Sigmoid colon (tissue), 7 donors: ENCODE measurements around the gene IFI44. TPM values are rescaled to one million over a fixed set of nuclear protein-coding genes. Genes with fewer than 3 reads are reported as not detected.

Experiments
- DNase-seq: peaks from one replicate; pipeline ENCODE4 v3.0.0-alpha.2; 2019
- H3K27ac ChIP-seq, 4 donors: fragments of 200-600 bp; sonication (generic); one replicate each; pipeline ENCODE4 v1.5.1; 2016 to 2019; ENCODE audit warnings: mild to moderate bottlenecking in 1 of 4
- H3K27me3 ChIP-seq, 3 donors: fragments of 200-600 bp; sonication (generic); one replicate each; pipeline ENCODE4 v1.5.1; 2019; ENCODE audit warnings: mild to moderate bottlenecking in 1 of 3
- H3K36me3 ChIP-seq, 4 donors: fragments of 200-600 bp; sonication (generic); one replicate each; pipeline ENCODE4 v1.5.1; 2016 to 2019
- H3K4me1 ChIP-seq, 4 donors: fragments of 200-600 bp; sonication (generic); one replicate each; pipeline ENCODE4 v1.5.1; 2017 to 2019
- H3K4me3 ChIP-seq, 4 donors: fragments of 200-600 bp; sonication (generic); one replicate each; pipeline ENCODE4 v1.5.1; 2017 to 2019; ENCODE audit warnings: mild to moderate bottlenecking in 2 of 4, moderate library complexity in 1 of 4
- H3K9me3 ChIP-seq, 4 donors: fragments of 200-600 bp in 3 of 4; sonication (generic) in 3 of 4; one replicate each; pipeline versions ENCODE4 v1.5.1 to v1.6.1; 2013 to 2019
- EP300 ChIP-seq, 4 donors: sonication (generic); formaldehyde crosslinking; IDR thresholded peaks; one replicate each; pipeline ENCODE4 v1.6.1; 2017; ENCODE audit warnings: antibody characterized with exemption in 4 of 4
- POLR2A ChIP-seq, 2 donors: fragments of 450-650 bp; IDR thresholded peaks; one replicate each; pipeline ENCODE4 v1.6.1; 2016; ENCODE audit warnings: antibody characterized with exemption in 2 of 2, mild to moderate bottlenecking in 2 of 2, moderate library complexity in 2 of 2
- POLR2AphosphoS5 ChIP-seq, 4 donors: sonication (generic); formaldehyde crosslinking; IDR thresholded peaks; one replicate each; pipeline ENCODE4 v1.6.1; 2017; ENCODE audit warnings: antibody characterized with exemption in 4 of 4
- WGBS, 2 donors: extraction: QIAGEN DNeasy Blood & Tissue Kit; methylation state at CpG; one replicate each; pipeline ENCODE4 v1.1.7; 2013; 5-methylcytosine and 5-hydroxymethylcytosine counted together
- intact Hi-C: fragments of 100-400 bp; cut with DNase I; formaldehyde crosslinking; loops from one replicate; pipeline ENCODE4 v1.15.1; 2023
- polyA plus RNA-seq, 3 donors: library from polyadenylated mRNA; stranded (reverse); fragments of 200-250 nt; gene quantifications; one replicate each; pipeline ENCODE4 v1.2.3, GENCODE V29; 2013
- total RNA-seq, 4 donors: library from RNA; depleted of rRNA; stranded (reverse); fragments of >200 nt; gene quantifications; one replicate each; pipeline ENCODE4 v1.1.0, GENCODE V29; 2016
- TF ChIP-seq, protein P1 (sequence below), 4 experiments: fragments of 450-650 bp in 3 of 4; fragments of 200-600 bp in 1 of 4; IDR thresholded peaks; one replicate each; pipeline ENCODE4 v1.5.1; 2016 to 2019; ENCODE audit warnings: antibody characterized with exemption in 4 of 4, mild to moderate bottlenecking in 3 of 4, moderate library complexity in 2 of 4
- donor health status: healthy with polysubstance abuse.
- donor health status: Bipolar disorder and iron deficiency.
- donor health status: healthy.

IFI44 gene
- total and polyA plus RNA-seq, 7 donors, result 3.9 to 29.5 (median 17.5) TPM

DNA sequence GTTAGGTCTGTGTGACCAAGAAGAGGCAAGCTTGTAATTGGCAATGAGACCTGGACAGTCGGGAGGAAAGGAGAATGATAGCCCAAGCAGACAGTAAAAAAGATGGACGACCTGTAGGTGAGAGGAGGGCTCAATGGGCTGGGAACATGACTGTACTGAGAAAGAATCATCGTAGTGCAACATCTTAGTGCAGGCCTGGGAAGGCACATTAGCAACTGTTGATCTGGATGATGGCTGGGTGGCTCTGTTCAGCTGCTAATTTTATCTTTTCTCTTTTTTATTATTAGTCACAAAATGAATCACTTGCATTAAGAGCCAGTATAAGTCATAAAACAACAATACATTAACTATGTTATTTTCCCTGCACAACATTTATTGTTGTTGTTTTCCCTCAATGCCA lies 32.9 kb downstream of the IFI44 start:
- 53 to 62% methylated on average over 3 of the region's 3 CpGs for WGBS, 2 donors
- intact Hi-C loops, result no loop called here
- Histone ChIP-seq H3K9me3 (no peaks in the 10 kb centered on the region), H3K27me3 (no peaks in the 10 kb centered on the region), H3K4me3 (no peak overlapping the region), H3K36me3 (no peaks in the 10 kb centered on the region), H3K27ac (no peak overlapping the region), H3K4me1 (no peaks in the 10 kb centered on the region)
- no peak for DNase-seq
- TF ChIP-seq EP300 (IDR thresholded peaks at IDR 0.05), result no peak

DNA sequence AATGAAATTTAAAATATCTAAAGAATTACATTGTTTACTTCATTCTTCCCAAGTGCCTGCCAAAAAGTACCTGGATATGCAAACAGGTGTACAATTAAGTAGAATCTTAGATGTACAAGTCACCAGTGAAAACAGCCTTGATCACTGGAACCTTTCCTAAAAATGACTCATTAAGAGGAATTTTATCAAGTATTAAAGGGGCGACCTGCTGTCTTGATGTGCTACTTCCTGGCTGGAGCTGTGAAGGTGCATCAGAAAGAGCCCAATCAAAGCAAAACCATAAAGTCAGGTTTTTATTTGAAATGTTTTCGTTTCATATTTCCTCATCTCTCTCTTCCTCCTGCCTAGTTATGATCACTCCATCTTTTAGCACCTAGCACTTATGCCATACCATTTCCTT lies 33.4 kb downstream of the IFI44 start:
- H3K4me3 ChIP-seq, result no peak overlapping the region
- no peaks in the 10 kb centered on the region for H3K27me3 ChIP-seq
- no peak overlapping the region for H3K27ac ChIP-seq
- WGBS, 2 donors, result 32 to 59% methylated on average over 2 of the region's 2 CpGs
- H3K4me1 ChIP-seq, result no peaks in the 10 kb centered on the region
- DNase-seq, result no peak
- intact Hi-C loops, result no loop called here
- TF ChIP-seq EP300 (IDR thresholded peaks at IDR 0.05) (no peak), POLR2AphosphoS5 (IDR thresholded peaks at IDR 0.05) (no peak), POLR2A (IDR thresholded peaks at IDR 0.05) (no peak)
- TF ChIP-seq, protein P1, sequence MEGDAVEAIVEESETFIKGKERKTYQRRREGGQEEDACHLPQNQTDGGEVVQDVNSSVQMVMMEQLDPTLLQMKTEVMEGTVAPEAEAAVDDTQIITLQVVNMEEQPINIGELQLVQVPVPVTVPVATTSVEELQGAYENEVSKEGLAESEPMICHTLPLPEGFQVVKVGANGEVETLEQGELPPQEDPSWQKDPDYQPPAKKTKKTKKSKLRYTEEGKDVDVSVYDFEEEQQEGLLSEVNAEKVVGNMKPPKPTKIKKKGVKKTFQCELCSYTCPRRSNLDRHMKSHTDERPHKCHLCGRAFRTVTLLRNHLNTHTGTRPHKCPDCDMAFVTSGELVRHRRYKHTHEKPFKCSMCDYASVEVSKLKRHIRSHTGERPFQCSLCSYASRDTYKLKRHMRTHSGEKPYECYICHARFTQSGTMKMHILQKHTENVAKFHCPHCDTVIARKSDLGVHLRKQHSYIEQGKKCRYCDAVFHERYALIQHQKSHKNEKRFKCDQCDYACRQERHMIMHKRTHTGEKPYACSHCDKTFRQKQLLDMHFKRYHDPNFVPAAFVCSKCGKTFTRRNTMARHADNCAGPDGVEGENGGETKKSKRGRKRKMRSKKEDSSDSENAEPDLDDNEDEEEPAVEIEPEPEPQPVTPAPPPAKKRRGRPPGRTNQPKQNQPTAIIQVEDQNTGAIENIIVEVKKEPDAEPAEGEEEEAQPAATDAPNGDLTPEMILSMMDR (IDR thresholded peaks at IDR 0.05), result no peak
- H3K36me3 ChIP-seq, result no peaks in the 10 kb centered on the region
- H3K9me3 ChIP-seq, result no peaks in the 10 kb centered on the region

DNA sequence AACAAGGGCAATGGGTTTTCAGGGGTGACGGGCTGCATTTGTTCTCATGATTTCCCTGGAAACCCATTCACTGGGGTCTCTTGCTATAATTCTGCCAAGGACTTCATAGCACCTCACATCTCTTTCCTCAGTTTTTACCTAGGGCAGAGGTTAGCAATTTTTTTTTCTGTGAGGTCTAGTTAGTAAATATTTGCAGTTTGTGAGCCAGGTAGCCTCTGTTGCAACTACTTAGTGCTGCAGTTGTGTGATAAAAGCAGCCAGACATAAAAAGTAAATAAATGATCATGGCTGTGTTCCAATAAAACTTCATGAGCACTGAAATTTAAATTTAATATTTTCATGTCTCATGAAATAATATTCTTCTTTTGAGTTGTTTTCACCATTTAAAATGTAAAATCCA lies 37.7 kb downstream of the IFI44 start:
- H3K4me1 ChIP-seq, result no peaks in the 10 kb centered on the region
- intact Hi-C loops, result no loop called here
- TF ChIP-seq, protein P1 (IDR thresholded peaks at IDR 0.05), result no peak
- no peak for TF ChIP-seq POLR2AphosphoS5 (IDR thresholded peaks at IDR 0.05)
- no peak for TF ChIP-seq EP300 (IDR thresholded peaks at IDR 0.05)
- no peak for TF ChIP-seq POLR2A (IDR thresholded peaks at IDR 0.05)
- no peaks in the 10 kb centered on the region for H3K36me3 ChIP-seq
- DNase-seq, result no peak
- no peaks in the 10 kb centered on the region for H3K27me3 ChIP-seq
- no peak overlapping the region for H3K27ac ChIP-seq
- 92 to 96% methylated on average over 1 of the region's 1 CpG for WGBS, 2 donors
- H3K9me3 ChIP-seq, result no peaks in the 10 kb centered on the region
- H3K4me3 ChIP-seq, result no peak overlapping the region

DNA sequence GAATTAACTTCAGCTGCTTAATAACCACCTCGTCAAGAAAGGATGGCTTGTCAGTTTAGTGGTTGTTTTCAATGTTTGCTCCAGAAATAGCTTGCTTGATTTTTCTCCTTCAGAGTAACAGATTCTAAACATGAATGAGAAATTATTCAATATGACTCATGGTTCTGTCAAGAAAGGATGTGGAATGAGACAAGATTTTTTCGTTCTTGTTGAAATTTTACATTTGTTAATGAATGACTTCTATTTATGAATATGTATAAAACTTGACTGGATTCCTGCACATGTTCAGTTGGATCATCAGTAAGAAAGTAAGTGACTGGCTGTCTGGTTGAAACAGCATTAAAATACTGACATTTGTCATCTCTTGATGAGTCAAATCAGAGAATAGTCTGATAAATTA lies 38.3 kb downstream of the IFI44 start:
- 63 to 77% methylated on average over 2 of the region's 2 CpGs for WGBS, 2 donors
- H3K9me3 ChIP-seq, result no peaks in the 10 kb centered on the region
- no peaks in the 10 kb centered on the region for H3K36me3 ChIP-seq
- H3K27ac ChIP-seq, result no peak overlapping the region
- no peaks in the 10 kb centered on the region for H3K27me3 ChIP-seq
- TF ChIP-seq POLR2A (IDR thresholded peaks at IDR 0.05) (no peak), POLR2AphosphoS5 (IDR thresholded peaks at IDR 0.05) (no peak)
- no peaks in the 10 kb centered on the region for H3K4me1 ChIP-seq
- H3K4me3 ChIP-seq, result no peak overlapping the region
- no peak for DNase-seq
- intact Hi-C loops, result no loop called here

DNA sequence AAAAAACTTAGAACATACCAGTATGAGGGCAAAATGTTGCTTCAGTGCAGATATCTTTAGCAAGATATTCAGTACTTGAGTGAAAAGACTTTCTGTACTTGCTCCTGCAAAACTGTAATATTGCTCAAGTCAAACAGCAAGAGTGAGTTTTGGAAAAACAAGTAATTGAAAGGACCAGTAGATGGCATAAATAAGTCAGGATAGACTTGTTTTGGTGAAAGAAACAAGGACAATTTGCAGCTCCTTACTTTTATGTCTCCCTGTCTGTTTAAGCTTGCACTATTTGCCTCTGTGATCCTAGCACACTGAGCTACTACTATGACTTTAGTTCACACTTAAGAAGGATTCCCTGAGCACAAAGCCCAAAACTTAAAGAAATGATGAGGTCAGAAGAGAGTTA lies 39.1 kb downstream of the IFI44 start:
- no peak for DNase-seq
- intact Hi-C loops, result no loop called here
- TF ChIP-seq POLR2AphosphoS5 (IDR thresholded peaks at IDR 0.05) (no peak), EP300 (IDR thresholded peaks at IDR 0.05) (no peak)
- TF ChIP-seq, protein P1 (IDR thresholded peaks at IDR 0.05), result no peak
- no peak overlapping the region for H3K4me3 ChIP-seq
- no peaks in the 10 kb centered on the region for H3K27me3 ChIP-seq
- no peaks in the 10 kb centered on the region for H3K4me1 ChIP-seq
- no peaks in the 10 kb centered on the region for H3K9me3 ChIP-seq
- H3K36me3 ChIP-seq, result no peaks in the 10 kb centered on the region
- no peak overlapping the region for H3K27ac ChIP-seq

DNA sequence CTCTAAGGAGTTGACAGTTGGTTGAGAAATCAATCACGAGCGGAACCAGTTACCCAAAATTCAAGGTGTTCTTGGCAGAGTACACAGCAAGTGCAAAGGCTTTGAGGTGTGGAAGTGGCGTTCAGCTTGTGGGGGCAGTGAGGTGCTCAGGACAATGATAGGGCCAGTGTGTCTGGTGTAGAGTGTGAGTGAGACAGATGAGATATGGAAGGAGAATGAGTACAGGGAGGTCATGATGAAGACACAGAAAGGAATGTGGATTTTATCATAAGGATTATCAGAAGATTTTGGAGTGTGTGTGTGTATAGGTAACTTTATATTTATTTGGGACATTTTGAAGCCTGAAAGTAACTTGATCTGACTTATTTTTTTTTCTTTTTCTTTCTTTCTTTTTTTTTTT lies 40.9 kb downstream of the IFI44 start:
- Histone ChIP-seq H3K9me3 (no peaks in the 10 kb centered on the region), H3K4me3 (no peak overlapping the region), H3K27me3 (no peaks in the 10 kb centered on the region), H3K36me3 (no peaks in the 10 kb centered on the region), H3K4me1 (no peaks in the 10 kb centered on the region), H3K27ac (no peak overlapping the region)
- no peak for DNase-seq
- intact Hi-C loops, result no loop called here
- TF ChIP-seq, protein P1 (IDR thresholded peaks at IDR 0.05), result no peak
- TF ChIP-seq EP300 (IDR thresholded peaks at IDR 0.05) (no peak), POLR2AphosphoS5 (IDR thresholded peaks at IDR 0.05) (no peak)
- 88 to 90% methylated on average over 3 of the region's 3 CpGs for WGBS, 2 donors
